ENCODE data around the gene BCKDHB.

DNA sequence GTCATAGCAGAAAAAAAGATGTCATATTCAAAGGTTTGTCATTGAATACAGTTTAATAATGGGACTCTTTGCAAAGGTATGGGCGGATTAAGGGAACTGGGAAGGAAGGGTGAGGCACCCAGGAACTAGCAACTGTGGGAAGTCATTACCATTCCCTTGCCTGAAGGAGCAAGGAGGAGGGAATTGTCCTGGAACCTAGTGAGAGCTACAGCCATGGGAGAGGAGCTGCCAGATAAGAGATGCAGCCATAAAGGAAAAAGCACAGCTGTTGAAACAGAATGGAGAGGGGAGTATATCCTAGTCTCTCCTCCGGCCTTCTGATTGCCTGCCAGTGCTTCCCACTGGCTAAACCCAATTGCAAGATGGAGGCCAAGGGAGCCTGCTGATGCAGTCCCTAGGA is 250.6 kb downstream of the BCKDHB start:
- no peak for TF ChIP-seq CTCF (IDR thresholded peaks at IDR 0.05)
- no peak for TF ChIP-seq EZH2 (IDR thresholded peaks at IDR 0.05; ENCODE audit: borderline replicate concordance, insufficient read depth, low read depth, low read length, poor library complexity, severe bottlenecking)

Data from B cell (primary cell).